COR-L47 (cell line): ENCODE results near the gene GLS2.

Experiments used
- DNase-seq: peaks from one replicate; lab custom pipeline; 2025; lab: John Stamatoyannopoulos, UW

The GLS2 gene

DNA sequence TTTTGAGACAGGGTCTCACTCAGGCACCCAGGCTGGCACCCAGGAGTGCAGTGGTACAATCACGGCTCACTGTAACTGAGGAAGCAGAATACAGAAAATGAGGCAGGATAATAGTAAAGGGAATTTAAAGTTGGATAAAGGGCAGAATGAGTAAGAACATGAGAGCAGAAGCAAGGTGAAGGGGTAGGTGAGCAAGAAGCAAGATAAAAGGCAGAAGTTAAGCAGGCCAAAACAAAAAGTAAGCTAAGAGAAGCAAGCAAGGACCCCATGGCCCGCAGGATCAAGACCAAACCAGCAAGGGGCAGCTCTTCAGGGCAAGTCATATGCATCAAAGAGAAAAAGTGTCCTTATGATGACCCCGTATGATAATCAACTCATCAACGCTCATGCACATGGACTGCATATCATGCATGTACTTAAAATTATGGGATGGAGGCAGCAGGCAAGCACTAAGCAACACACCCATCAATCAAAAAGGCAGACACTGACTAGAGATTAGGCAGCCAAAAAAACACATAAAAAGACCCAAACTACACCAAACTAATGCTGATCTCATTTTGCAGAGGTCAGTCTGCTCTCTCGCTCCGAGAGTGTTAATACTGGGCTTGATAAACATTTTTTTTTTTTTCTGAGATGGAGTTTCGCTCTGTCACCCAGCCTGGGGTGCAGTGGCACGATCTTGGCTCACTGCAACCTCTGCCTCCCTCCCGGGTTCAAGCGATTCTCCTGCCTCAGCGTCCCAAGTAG lies 50.4 kb downstream of the GLS2 start:
- no peak for DNase-seq

DNA sequence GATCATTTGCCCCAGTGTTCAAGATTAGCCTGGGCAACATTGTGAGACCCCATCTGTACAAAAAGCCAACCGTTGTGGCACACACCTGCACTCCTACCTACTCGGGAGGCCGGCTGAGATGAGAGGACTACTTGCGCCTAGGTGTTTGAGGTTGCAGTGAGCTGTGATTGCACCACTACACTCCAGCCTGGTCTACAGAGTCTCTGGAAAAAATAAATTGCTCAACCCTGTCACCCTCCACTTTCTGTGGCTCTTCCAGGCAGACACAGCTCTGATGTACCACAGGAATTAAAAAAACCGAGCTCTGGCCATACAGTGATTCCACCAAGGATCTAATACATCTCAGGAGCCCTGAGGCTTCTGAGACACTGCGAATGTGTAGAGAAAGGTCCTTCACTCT lies 53.1 kb downstream of the GLS2 start:
- DNase-seq, result no peak

DNA sequence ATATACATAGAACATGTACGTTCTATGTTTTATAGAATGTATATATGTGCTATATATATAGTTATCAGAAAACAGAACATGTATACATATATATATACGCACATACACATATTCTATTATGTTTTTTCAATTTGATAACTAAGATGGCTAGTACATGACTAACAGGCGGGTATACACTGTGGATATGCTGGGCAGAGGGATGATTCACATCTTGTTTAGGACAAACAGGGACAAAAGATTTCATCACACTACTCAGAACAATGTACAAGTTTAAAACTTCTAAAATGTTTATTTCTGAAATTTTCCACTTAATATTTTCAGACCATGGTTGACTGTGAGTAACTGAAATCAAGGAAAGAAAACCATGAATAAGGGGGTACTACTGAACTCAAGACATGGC lies 56.1 kb downstream of the GLS2 start:
- no peak for DNase-seq

DNA sequence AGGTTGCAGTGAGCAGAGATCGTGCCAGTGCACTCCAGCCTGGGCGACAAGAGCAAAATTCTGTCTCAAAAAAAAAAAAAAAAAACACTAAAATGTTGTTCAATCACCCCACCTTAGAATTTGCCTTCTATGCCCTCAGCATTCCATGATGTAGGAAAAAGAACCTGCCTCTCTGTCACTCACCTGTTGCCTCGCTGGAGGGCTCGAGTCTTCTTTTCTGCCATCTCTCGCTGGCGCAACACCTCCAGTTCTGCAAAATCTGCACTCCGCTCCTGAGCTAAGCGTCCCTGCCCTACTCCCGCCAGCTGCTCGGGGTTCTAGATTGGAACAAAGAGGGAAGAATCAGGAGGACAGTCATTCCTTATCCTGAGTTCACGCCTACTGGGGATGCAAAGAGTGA lies 56.7 kb downstream of the GLS2 start:
- no peak for DNase-seq

- no peak for DNase-seq
These were observed 62.0 kb downstream of the GLS2 start for GRCh38 chr12:56425940-56426438.

GRCh38 chr12:56425193-56425592 lies 62.8 kb downstream of the GLS2 start:
- no peak for DNase-seq
